GM21528 (cell line): ENCODE measurements around the gene LRP2BP.

ENCODE experiments used
- ATAC-seq: cut with Tn5 transposase; IDR thresholded peaks from one replicate; pipeline ENCODE4 v1.9.1; 2021; ENCODE audit warnings: mild to moderate bottlenecking, moderate library complexity; ENCODE audit not compliant: unreplicated experiment, low FRiP score

LRP2BP gene

GRCh38 chr4:185395956-185396723, 416 bp upstream of the LRP2BP start:
- ATAC-seq: peak; percentile 80

GRCh38 chr4:185394568-185395237, 1.0 kb downstream of the LRP2BP start:
- no peak for ATAC-seq

- no peak for ATAC-seq
Observed at GRCh38 chr4:185392156-185392555, 3.6 kb downstream of the LRP2BP start.

GRCh38 chr4:185390941-185391340, 4.8 kb downstream of the LRP2BP start:
- no peak for ATAC-seq

- ATAC-seq: no peak
Observed at GRCh38 chr4:185387957-185388356, 7.8 kb downstream of the LRP2BP start.

GRCh38 chr4:185384930-185385331, 10.8 kb downstream of the LRP2BP start:
- ATAC-seq: no peak

- no peak for ATAC-seq
Observed at GRCh38 chr4:185384061-185384460, 11.7 kb downstream of the LRP2BP start.

- ATAC-seq: no peak
Observed at GRCh38 chr4:185383451-185383850, 12.3 kb downstream of the LRP2BP start.

- ATAC-seq: no peak
Observed at GRCh38 chr4:185382754-185383153, 13.0 kb downstream of the LRP2BP start.

- ATAC-seq: no peak
Observed at GRCh38 chr4:185381288-185382196, 14.2 kb downstream of the LRP2BP start.

GRCh38 chr4:185380320-185380719, 15.4 kb downstream of the LRP2BP start:
- ATAC-seq: no peak

- ATAC-seq: no peak
Observed at GRCh38 chr4:185379326-185380295, 16.1 kb downstream of the LRP2BP start.

GRCh38 chr4:185378264-185378663, 17.5 kb downstream of the LRP2BP start:
- ATAC-seq: no peak

GRCh38 chr4:185374573-185374972, 21.2 kb downstream of the LRP2BP start:
- ATAC-seq: no peak

- ATAC-seq: no peak
Observed at GRCh38 chr4:185374027-185374426, 21.7 kb downstream of the LRP2BP start.

GRCh38 chr4:185371702-185372101, 24.0 kb downstream of the LRP2BP start:
- no peak for ATAC-seq

- ATAC-seq: no peak
Observed at GRCh38 chr4:185370268-185370949, 25.3 kb downstream of the LRP2BP start.

- ATAC-seq: no peak
Observed at GRCh38 chr4:185369731-185370130, 26.0 kb downstream of the LRP2BP start.

GRCh38 chr4:185364886-185365285, 30.8 kb downstream of the LRP2BP start:
- no peak for ATAC-seq
